GM18505 (cell line): Measurements from ENCODE around the gene BCL2L14.

Experiments
- ATAC-seq: cut with Tn5 transposase; IDR thresholded peaks from one replicate; pipeline ENCODE4 v1.9.1; 2021; ENCODE audit not compliant: unreplicated experiment
- POLR2A ChIP-seq: IDR thresholded peaks from 4 replicates; pipeline ENCODE4 v1.6.1; 2011; ENCODE audit warnings: borderline replicate concordance; ENCODE audit not compliant: insufficient read depth, insufficient read length; ENCODE audit errors: extremely low read depth

Gene BCL2L14

GRCh38 chr12:12039897-12040296 lies 30.8 kb upstream of the BCL2L14 start:
- TF ChIP-seq POLR2A: no peak
- ATAC-seq: no peak

GRCh38 chr12:12046401-12046800 lies 24.3 kb upstream of the BCL2L14 start:
- no peak for ATAC-seq
- no peak for TF ChIP-seq POLR2A

GRCh38 chr12:12047682-12048081 lies 23.1 kb upstream of the BCL2L14 start:
- no peak for TF ChIP-seq POLR2A
- no peak for ATAC-seq

GRCh38 chr12:12048266-12048665 lies 22.5 kb upstream of the BCL2L14 start:
- no peak for TF ChIP-seq POLR2A
- ATAC-seq: no peak

GRCh38 chr12:12048714-12049113 lies 22.0 kb upstream of the BCL2L14 start:
- no peak for TF ChIP-seq POLR2A
- ATAC-seq: no peak

- no peak for ATAC-seq
- TF ChIP-seq POLR2A: no peak
Measured at GRCh38 chr12:12051668-12052067, 19.1 kb upstream of the BCL2L14 start.

- no peak for TF ChIP-seq POLR2A
- ATAC-seq: no peak
Measured at GRCh38 chr12:12054993-12055392, 15.7 kb upstream of the BCL2L14 start.

- no peak for ATAC-seq
- no peak for TF ChIP-seq POLR2A
Measured at GRCh38 chr12:12056951-12057350, 13.8 kb upstream of the BCL2L14 start.

GRCh38 chr12:12064596-12064995 lies 6.1 kb upstream of the BCL2L14 start:
- TF ChIP-seq POLR2A: no peak

GRCh38 chr12:12068751-12069150 lies 2.0 kb upstream of the BCL2L14 start:
- TF ChIP-seq POLR2A: no peak
- ATAC-seq: no peak

More at GRCh38 chr12:12064596-12064995, 6.1 kb upstream of the BCL2L14 start:
- ATAC-seq: no peak

GRCh38 chr12:12069821-12070548 lies 754 bp upstream of the BCL2L14 start:
- no peak for ATAC-seq
- TF ChIP-seq POLR2A: no peak

- no peak for ATAC-seq
- no peak for TF ChIP-seq POLR2A
Measured at GRCh38 chr12:12072064-12072760, 1.5 kb downstream of the BCL2L14 start.

GRCh38 chr12:12079291-12079690 lies 8.6 kb downstream of the BCL2L14 start:
- TF ChIP-seq POLR2A: no peak
- ATAC-seq: no peak

- no peak for TF ChIP-seq POLR2A
- ATAC-seq: no peak
Measured at GRCh38 chr12:12081836-12082497, 11.2 kb downstream of the BCL2L14 start.
